Loucy (cell line): Measurements from ENCODE around the gene IFT52.

Experiments used
- EZH2phosphoT487 ChIP-seq: fragments of 200-600 bp; IDR thresholded peaks from 2 replicates; pipeline ENCODE4 v1.6.1; 2018; ENCODE audit warnings: antibody characterized with exemption, mild to moderate bottlenecking, moderate library complexity, borderline replicate concordance
- TF ChIP-seq, protein P1 (sequence below): fragments of 200-600 bp; sonication (generic); conservative IDR thresholded peaks from 2 replicates; pipeline ENCODE4 v1.5.1; 2014; ENCODE audit warnings: mild to moderate bottlenecking, antibody characterized with exemption, low read length

DNA sequence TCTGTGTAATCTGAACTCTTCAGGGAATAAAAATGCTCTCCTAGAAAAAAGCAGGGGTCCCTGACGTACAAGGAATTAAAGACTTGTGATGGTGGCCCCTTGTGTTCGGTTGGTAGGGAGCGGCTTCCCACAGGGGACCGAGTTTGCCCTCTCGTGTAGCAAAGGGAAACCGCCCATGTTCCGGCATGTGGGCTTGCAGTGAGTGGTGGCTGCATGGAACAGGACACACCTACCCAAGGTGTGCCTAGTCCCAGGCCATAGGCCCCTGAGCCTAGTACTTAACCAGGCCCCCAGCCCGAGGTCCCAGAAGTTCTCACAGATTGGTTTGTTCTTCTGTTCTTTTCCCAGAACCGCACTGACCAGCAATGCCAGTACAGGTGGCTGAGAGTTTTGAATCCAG is 91.7 kb downstream of the IFT52 start:
- TF ChIP-seq, protein P1, sequence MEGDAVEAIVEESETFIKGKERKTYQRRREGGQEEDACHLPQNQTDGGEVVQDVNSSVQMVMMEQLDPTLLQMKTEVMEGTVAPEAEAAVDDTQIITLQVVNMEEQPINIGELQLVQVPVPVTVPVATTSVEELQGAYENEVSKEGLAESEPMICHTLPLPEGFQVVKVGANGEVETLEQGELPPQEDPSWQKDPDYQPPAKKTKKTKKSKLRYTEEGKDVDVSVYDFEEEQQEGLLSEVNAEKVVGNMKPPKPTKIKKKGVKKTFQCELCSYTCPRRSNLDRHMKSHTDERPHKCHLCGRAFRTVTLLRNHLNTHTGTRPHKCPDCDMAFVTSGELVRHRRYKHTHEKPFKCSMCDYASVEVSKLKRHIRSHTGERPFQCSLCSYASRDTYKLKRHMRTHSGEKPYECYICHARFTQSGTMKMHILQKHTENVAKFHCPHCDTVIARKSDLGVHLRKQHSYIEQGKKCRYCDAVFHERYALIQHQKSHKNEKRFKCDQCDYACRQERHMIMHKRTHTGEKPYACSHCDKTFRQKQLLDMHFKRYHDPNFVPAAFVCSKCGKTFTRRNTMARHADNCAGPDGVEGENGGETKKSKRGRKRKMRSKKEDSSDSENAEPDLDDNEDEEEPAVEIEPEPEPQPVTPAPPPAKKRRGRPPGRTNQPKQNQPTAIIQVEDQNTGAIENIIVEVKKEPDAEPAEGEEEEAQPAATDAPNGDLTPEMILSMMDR: no peak
- TF ChIP-seq EZH2phosphoT487: no peak
